ENCODE results near the gene MYO5A.

MYO5A gene

DNA sequence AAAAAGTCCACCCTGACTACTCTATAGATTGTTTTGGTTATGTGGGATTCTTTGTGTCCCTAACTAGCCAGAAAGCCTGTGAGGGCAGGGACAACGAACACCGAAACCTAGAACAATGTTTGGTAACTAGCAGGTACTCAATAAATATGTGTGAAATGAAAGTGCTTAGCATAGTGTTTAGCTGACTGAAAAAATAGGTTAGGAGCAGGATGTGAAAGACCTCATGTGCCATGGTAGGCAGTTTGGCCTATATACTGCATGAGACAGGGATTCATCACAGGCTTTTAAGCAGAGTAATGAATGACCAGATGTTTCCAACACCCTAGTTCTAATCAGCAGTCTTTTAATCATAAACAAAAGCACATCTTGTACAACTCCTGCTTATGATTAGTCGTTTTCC, 64.2 kb downstream of the MYO5A start:
- ChIA-PET CTCF (interaction anchor here (0.8 to 1.3 kb wide), 2 partner anchors 133 to 208 kb away, joined by 3 to 4 read pairs; no protein-coding TSS in a partner anchor), POLR2A (no interaction called here)
- Histone ChIP-seq H3K27ac (ENCODE audit: extremely low read depth, low read depth, low read length) (no peak overlapping the region), H3K36me3 (ENCODE audit: control insufficient read depth in 2 of 2, insufficient read depth in 1 of 2, low read length in 2 of 2) (no peaks in the 10 kb centered on the region), H3K9me3 (ENCODE audit: control insufficient read depth, insufficient read depth, low read depth, low read length) (no peaks in the 10 kb centered on the region), H3K4me1 (ENCODE audit: control insufficient read depth, insufficient read depth, low read length) (no peaks in the 10 kb centered on the region), H3K4me3 (ENCODE audit: low read depth, low read length) (no peak overlapping the region)
- TF ChIP-seq, protein P1, sequence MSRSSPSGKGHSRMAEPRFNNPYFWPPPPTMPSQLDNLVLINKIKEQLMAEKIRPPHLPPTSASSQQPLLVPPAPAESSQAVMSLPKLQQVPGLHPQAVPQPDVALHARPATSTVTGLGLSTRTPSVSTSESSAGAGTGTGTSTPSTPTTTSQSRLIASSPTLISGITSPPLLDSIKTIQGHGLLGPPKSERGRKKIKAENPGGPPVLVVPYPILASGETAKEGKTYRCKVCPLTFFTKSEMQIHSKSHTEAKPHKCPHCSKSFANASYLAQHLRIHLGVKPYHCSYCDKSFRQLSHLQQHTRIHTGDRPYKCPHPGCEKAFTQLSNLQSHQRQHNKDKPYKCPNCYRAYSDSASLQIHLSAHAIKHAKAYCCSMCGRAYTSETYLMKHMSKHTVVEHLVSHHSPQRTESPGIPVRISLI (tag by site-specific recombination; IDR thresholded peaks at IDR 0.05), result no peak
- TF ChIP-seq ZNF843 (tag by site-specific recombination; IDR thresholded peaks at IDR 0.05) (no peak), EGR2 (tag by site-specific recombination; IDR thresholded peaks at IDR 0.05; ENCODE audit: low read depth) (no peak), ZNF214 (tag by site-specific recombination; IDR thresholded peaks at IDR 0.05; ENCODE audit: borderline replicate concordance) (no peak), ZBTB8A (tag by site-specific recombination; IDR thresholded peaks at IDR 0.05) (no peak), MYNN (tag by site-specific recombination; IDR thresholded peaks at IDR 0.05; ENCODE audit: borderline replicate concordance) (no peak), ZNF596 (tag by site-specific recombination; IDR thresholded peaks at IDR 0.05) (no peak), ZNF266 (tag by site-specific recombination; IDR thresholded peaks at IDR 0.05; ENCODE audit: low read depth) (no peak), ZNF175 (tag by site-specific recombination; IDR thresholded peaks at IDR 0.05) (no peak), ZNF704 (tag by site-specific recombination; IDR thresholded peaks at IDR 0.05) (no peak), YY2 (tag by site-specific recombination; IDR thresholded peaks at IDR 0.05) (no peak), ZSCAN30 (tag by site-specific recombination; IDR thresholded peaks at IDR 0.05) (no peak), ZNF621 (tag by site-specific recombination; IDR thresholded peaks at IDR 0.05) (no peak), KLF16 (tag by site-specific recombination; IDR thresholded peaks at IDR 0.05) (no peak)
- TF ChIP-seq, protein P2, sequence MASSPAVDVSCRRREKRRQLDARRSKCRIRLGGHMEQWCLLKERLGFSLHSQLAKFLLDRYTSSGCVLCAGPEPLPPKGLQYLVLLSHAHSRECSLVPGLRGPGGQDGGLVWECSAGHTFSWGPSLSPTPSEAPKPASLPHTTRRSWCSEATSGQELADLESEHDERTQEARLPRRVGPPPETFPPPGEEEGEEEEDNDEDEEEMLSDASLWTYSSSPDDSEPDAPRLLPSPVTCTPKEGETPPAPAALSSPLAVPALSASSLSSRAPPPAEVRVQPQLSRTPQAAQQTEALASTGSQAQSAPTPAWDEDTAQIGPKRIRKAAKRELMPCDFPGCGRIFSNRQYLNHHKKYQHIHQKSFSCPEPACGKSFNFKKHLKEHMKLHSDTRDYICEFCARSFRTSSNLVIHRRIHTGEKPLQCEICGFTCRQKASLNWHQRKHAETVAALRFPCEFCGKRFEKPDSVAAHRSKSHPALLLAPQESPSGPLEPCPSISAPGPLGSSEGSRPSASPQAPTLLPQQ (tag by site-specific recombination; IDR thresholded peaks at IDR 0.05), result no peak
- TF ChIP-seq, protein P3, sequence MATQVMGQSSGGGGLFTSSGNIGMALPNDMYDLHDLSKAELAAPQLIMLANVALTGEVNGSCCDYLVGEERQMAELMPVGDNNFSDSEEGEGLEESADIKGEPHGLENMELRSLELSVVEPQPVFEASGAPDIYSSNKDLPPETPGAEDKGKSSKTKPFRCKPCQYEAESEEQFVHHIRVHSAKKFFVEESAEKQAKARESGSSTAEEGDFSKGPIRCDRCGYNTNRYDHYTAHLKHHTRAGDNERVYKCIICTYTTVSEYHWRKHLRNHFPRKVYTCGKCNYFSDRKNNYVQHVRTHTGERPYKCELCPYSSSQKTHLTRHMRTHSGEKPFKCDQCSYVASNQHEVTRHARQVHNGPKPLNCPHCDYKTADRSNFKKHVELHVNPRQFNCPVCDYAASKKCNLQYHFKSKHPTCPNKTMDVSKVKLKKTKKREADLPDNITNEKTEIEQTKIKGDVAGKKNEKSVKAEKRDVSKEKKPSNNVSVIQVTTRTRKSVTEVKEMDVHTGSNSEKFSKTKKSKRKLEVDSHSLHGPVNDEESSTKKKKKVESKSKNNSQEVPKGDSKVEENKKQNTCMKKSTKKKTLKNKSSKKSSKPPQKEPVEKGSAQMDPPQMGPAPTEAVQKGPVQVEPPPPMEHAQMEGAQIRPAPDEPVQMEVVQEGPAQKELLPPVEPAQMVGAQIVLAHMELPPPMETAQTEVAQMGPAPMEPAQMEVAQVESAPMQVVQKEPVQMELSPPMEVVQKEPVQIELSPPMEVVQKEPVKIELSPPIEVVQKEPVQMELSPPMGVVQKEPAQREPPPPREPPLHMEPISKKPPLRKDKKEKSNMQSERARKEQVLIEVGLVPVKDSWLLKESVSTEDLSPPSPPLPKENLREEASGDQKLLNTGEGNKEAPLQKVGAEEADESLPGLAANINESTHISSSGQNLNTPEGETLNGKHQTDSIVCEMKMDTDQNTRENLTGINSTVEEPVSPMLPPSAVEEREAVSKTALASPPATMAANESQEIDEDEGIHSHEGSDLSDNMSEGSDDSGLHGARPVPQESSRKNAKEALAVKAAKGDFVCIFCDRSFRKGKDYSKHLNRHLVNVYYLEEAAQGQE (tag by site-specific recombination; IDR thresholded peaks at IDR 0.05), result no peak

DNA sequence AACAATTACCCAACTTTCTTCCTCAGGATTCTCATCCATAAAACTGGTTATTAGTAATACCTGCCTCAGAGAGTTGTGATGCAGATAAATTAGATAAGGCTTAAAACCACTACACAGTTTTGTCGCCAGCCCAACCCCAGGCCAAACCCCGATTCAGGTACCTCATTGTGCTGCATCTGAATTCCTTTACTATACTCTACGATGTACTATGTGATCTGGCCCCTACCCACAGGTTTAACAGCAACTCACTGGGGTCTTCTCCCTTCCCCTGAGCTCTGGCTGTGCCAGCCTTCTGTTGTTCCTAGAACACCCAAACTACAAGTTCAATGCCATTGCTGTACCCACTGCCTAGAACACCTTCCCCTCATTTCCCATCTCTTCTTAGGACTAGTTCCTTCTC, 64.6 kb downstream of the MYO5A start:
- Histone ChIP-seq H3K9me3 (ENCODE audit: control insufficient read depth, insufficient read depth, low read depth, low read length) (no peaks in the 10 kb centered on the region), H3K4me3 (ENCODE audit: low read depth, low read length) (no peak overlapping the region), H3K4me1 (ENCODE audit: control insufficient read depth, insufficient read depth, low read length) (no peaks in the 10 kb centered on the region), H3K27ac (ENCODE audit: extremely low read depth, low read depth, low read length) (no peak overlapping the region), H3K36me3 (ENCODE audit: control insufficient read depth in 2 of 2, insufficient read depth in 1 of 2, low read length in 2 of 2) (no peaks in the 10 kb centered on the region)
- POLR2A ChIA-PET, result no interaction called here
- TF ChIP-seq ZNF404 (tag by site-specific recombination; IDR thresholded peaks at IDR 0.05), result no peak
- no peak for TF ChIP-seq ZNF37A (tag by site-specific recombination; IDR thresholded peaks at IDR 0.05)
- TF ChIP-seq ZNF548 (tag by site-specific recombination; IDR thresholded peaks at IDR 0.05), result no peak
- no peak for TF ChIP-seq ZNF571 (tag by site-specific recombination; IDR thresholded peaks at IDR 0.05)
- TF ChIP-seq ZNF354C (tag by site-specific recombination; IDR thresholded peaks at IDR 0.05; ENCODE audit: borderline replicate concordance, low read depth), result no peak
- no peak for TF ChIP-seq ZNF530 (tag by site-specific recombination; IDR thresholded peaks at IDR 0.05; ENCODE audit: low read depth)
- CTCF ChIA-PET, result interaction anchor here (0.6 to 1.3 kb wide), 3 partner anchors 88 to 207 kb away, joined by 3 to 4 read pairs (median 3); no protein-coding TSS in a partner anchor

All from HEK293 (cell line).